Endothelial cell (in vitro differentiated cells): ENCODE measurements around the gene KRTAP5-7. TPM values are rescaled to one million over a fixed set of nuclear protein-coding genes. Genes with fewer than 3 reads are reported as not detected.
"Not testable (repeated sequence)": the region's sequence is repeated elsewhere in the genome, so short reads cannot be mapped to it uniquely, and the experiment has no call there.

ENCODE experiments used
- DNase-seq: peaks from one replicate; pipeline ENCODE4 v3.0.0; 2021; ENCODE audit warnings: low spot score
- H3K27ac Mint-ChIP-seq: one replicate; pipeline ENCODE4 v1.8.0; 2021; ENCODE audit warnings: mixed read lengths, inconsistent platforms; ENCODE audit not compliant: unreplicated experiment
- H3K27me3 Mint-ChIP-seq: one replicate; pipeline ENCODE4 v1.8.0; 2021; ENCODE audit warnings: mild to moderate bottlenecking, moderate library complexity, mixed read lengths, inconsistent platforms; ENCODE audit not compliant: unreplicated experiment
- H3K36me3 Mint-ChIP-seq: one replicate; pipeline ENCODE4 v1.8.0; 2021; ENCODE audit warnings: mild to moderate bottlenecking, low read depth, mixed read lengths, inconsistent platforms; ENCODE audit not compliant: unreplicated experiment
- H3K4me1 Mint-ChIP-seq: one replicate; pipeline ENCODE4 v1.8.0; 2021; ENCODE audit warnings: mild to moderate bottlenecking, mixed read lengths, inconsistent platforms; ENCODE audit not compliant: unreplicated experiment
- H3K4me3 Mint-ChIP-seq: one replicate; pipeline ENCODE4 v1.8.0; 2021; ENCODE audit warnings: mild to moderate bottlenecking, mixed read lengths, inconsistent platforms; ENCODE audit not compliant: unreplicated experiment
- H3K9me3 Mint-ChIP-seq: one replicate; pipeline ENCODE4 v1.8.0; 2021; ENCODE audit warnings: mixed read lengths, inconsistent platforms; ENCODE audit not compliant: unreplicated experiment
- total RNA-seq: library from RNA; stranded (reverse); fragmentation: NEBNext Ultra II Directional; extraction: Animal tissue kit (Norgen Biotek cat#: 25700); gene quantifications from one replicate; pipeline ENCODE4 v1.2.1, GENCODE V29; 2021; ENCODE audit not compliant: unreplicated experiment
- TF ChIP-seq, protein P1 (sequence below): fragments of 200-600 bp; sonication (generic); IDR thresholded peaks from one replicate; pipeline ENCODE4 v1.5.0; 2021; ENCODE audit warnings: antibody characterized with exemption; ENCODE audit not compliant: unreplicated experiment

KRTAP5-7 gene
- total RNA-seq, 1 donor from 2014 or later, result not detected

GRCh38 chr11:71563406-71563805 lies 36.3 kb downstream of the KRTAP5-7 start:
- Mint-ChIP-seq H3K27ac (no peak overlapping the region), H3K4me1 (peaks cover 22% of the 10 kb centered on the region), H3K27me3 (peaks cover 7% of the 10 kb centered on the region), H3K9me3 (no peaks in the 10 kb centered on the region), H3K4me3 (no peak overlapping the region), H3K36me3 (no peaks in the 10 kb centered on the region)
- TF ChIP-seq, protein P1, sequence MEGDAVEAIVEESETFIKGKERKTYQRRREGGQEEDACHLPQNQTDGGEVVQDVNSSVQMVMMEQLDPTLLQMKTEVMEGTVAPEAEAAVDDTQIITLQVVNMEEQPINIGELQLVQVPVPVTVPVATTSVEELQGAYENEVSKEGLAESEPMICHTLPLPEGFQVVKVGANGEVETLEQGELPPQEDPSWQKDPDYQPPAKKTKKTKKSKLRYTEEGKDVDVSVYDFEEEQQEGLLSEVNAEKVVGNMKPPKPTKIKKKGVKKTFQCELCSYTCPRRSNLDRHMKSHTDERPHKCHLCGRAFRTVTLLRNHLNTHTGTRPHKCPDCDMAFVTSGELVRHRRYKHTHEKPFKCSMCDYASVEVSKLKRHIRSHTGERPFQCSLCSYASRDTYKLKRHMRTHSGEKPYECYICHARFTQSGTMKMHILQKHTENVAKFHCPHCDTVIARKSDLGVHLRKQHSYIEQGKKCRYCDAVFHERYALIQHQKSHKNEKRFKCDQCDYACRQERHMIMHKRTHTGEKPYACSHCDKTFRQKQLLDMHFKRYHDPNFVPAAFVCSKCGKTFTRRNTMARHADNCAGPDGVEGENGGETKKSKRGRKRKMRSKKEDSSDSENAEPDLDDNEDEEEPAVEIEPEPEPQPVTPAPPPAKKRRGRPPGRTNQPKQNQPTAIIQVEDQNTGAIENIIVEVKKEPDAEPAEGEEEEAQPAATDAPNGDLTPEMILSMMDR, result peak; percentile 33
- DNase-seq, result peak; percentile 59

DNA sequence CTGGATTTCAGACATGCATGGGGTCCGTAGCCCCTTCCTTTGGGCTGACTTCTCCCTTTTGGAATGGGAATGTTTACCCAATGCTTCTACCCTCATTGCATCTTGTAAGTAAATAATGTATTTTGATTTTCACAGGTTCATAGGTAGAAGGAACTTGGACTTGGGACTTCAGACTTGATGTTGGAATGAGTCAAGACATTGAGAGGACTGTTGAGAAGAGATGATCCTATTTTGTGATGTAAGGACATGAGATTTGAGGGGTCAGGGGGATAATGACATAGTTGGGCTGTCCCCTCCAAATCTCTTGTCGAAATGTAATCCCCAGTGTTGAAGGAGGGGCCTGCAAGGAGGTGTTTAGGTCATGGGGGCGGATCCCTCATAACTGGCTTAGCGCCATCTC lies 37.4 kb downstream of the KRTAP5-7 start:
- no peaks in the 10 kb centered on the region for H3K9me3 Mint-ChIP-seq
- TF ChIP-seq, protein P1, result no peak
- no peak overlapping the region for H3K4me3 Mint-ChIP-seq
- H3K36me3 Mint-ChIP-seq, result no peaks in the 10 kb centered on the region
- DNase-seq, result no peak
- H3K4me1 Mint-ChIP-seq, result peaks cover 22% of the 10 kb centered on the region
- H3K27me3 Mint-ChIP-seq, result peaks cover 7% of the 10 kb centered on the region
- H3K27ac Mint-ChIP-seq, result no peak overlapping the region

DNA sequence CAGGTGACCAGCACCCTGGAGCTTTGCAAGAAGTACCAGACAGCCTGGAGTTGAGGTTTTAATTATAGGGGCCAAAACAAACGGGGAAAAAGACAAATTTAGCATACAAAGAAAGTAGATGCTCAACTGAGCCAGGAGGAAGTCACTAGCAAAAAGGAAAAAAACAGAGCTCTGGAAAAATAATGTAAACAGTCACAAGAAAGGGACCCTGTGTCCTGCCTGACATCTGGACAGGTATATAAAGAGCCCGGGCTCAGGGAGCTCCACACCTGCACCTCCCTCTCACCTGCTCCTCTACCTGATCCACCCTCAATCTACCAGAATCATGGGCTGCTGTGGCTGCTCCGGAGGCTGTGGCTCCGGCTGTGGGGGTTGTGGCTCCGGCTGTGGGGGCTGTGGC lies 38.2 kb downstream of the KRTAP5-7 start, which contains the start of gene KRTAP5-10:
Gene KRTAP5-10 (plus strand): TSS at position 301 of the 400 bp plus-strand sequence. CDS start 25 bp downstream, at position 326.
- no peaks in the 10 kb centered on the region for H3K36me3 Mint-ChIP-seq
- TF ChIP-seq, protein P1, result no peak
- no peak within 1 kb of the TSS for H3K4me3 Mint-ChIP-seq
- peaks cover 7% of the 10 kb centered on the region for H3K27me3 Mint-ChIP-seq
- H3K9me3 Mint-ChIP-seq, result no peaks in the 10 kb centered on the region
- DNase-seq, result no peak
- H3K27ac Mint-ChIP-seq, result no peak within 1 kb of the TSS
- peaks cover 22% of the 10 kb centered on the region for H3K4me1 Mint-ChIP-seq

GRCh38 chr11:71566081-71566620 lies 39.1 kb downstream of the KRTAP5-7 start:
- no peak for DNase-seq
- Mint-ChIP-seq H3K4me3 (no peak overlapping the region), H3K4me1 (peaks cover 22% of the 10 kb centered on the region), H3K36me3 (no peaks in the 10 kb centered on the region), H3K27me3 (peaks cover 7% of the 10 kb centered on the region), H3K27ac (no peak overlapping the region), H3K9me3 (no peaks in the 10 kb centered on the region)
- TF ChIP-seq, protein P1, result no peak

GRCh38 chr11:71566626-71567599 lies 39.8 kb downstream of the KRTAP5-7 start:
- not testable (repeated sequence) for H3K9me3 Mint-ChIP-seq, H3K4me3 Mint-ChIP-seq, H3K36me3 Mint-ChIP-seq, DNase-seq, H3K27me3 Mint-ChIP-seq, H3K27ac Mint-ChIP-seq
- H3K4me1 Mint-ChIP-seq, result peaks cover 22% of the 10 kb centered on the region

GRCh38 chr11:71567633-71568032 lies 40.6 kb downstream of the KRTAP5-7 start:
- not testable (repeated sequence) for H3K27ac Mint-ChIP-seq, H3K27me3 Mint-ChIP-seq

More at GRCh38 chr11:71567633-71568032, 40.6 kb downstream of the KRTAP5-7 start:
- H3K4me3 Mint-ChIP-seq, DNase-seq, H3K9me3 Mint-ChIP-seq, H3K36me3 Mint-ChIP-seq: not testable (repeated sequence)
- H3K4me1 Mint-ChIP-seq, result peaks cover 22% of the 10 kb centered on the region
